HG02885 (cell line): ENCODE measurements around the gene THRB.
A peak's percentile ranks its signal among the peaks of the same experiment; 100 is the strongest.

ENCODE experiments used
- ATAC-seq: cut with Tn5 transposase; IDR thresholded peaks from one replicate; pipeline ENCODE4 v1.9.1; 2021; ENCODE audit warnings: mild to moderate bottlenecking; ENCODE audit not compliant: unreplicated experiment, poor library complexity

THRB gene

GRCh38 chr3:24164967-24165602 lies 329.6 kb downstream of the THRB start:
- ATAC-seq = no peak

GRCh38 chr3:24162929-24163328 lies 331.7 kb downstream of the THRB start:
- ATAC-seq = no peak

- ATAC-seq = no peak
These were observed 332.8 kb downstream of the THRB start for GRCh38 chr3:24161841-24162240.

GRCh38 chr3:24160424-24161095 lies 334.1 kb downstream of the THRB start:
- ATAC-seq = no peak

- ATAC-seq = no peak
These were observed 335.7 kb downstream of the THRB start for GRCh38 chr3:24158761-24159454.

GRCh38 chr3:24157106-24157505 lies 337.5 kb downstream of the THRB start:
- no peak for ATAC-seq

GRCh38 chr3:24156466-24156865 lies 338.2 kb downstream of the THRB start:
- no peak for ATAC-seq

- ATAC-seq = no peak
These were observed 339.4 kb downstream of the THRB start for GRCh38 chr3:24155276-24155675.

GRCh38 chr3:24154781-24155180 lies 339.9 kb downstream of the THRB start:
- ATAC-seq = peak; percentile 3

GRCh38 chr3:24154013-24154695 lies 340.5 kb downstream of the THRB start:
- peak; percentile 81 for ATAC-seq

- ATAC-seq = no peak
These were observed 343.1 kb downstream of the THRB start for GRCh38 chr3:24151594-24151993.

- ATAC-seq = no peak
These were observed 345.6 kb downstream of the THRB start for GRCh38 chr3:24149032-24149431.

- no peak for ATAC-seq
These were observed 348.4 kb downstream of the THRB start for GRCh38 chr3:24145981-24146822.

- no peak for ATAC-seq
These were observed 349.2 kb downstream of the THRB start for GRCh38 chr3:24145481-24145880.

- ATAC-seq = no peak
These were observed 352.5 kb downstream of the THRB start for GRCh38 chr3:24142127-24142526.

GRCh38 chr3:24141548-24141947 lies 353.1 kb downstream of the THRB start:
- no peak for ATAC-seq

- no peak for ATAC-seq
These were observed 354.9 kb downstream of the THRB start for GRCh38 chr3:24139463-24140412.

GRCh38 chr3:24138876-24139256 lies 355.8 kb downstream of the THRB start:
- no peak for ATAC-seq
